ENCODE data around the gene HHIPL1.

Gene HHIPL1

DNA sequence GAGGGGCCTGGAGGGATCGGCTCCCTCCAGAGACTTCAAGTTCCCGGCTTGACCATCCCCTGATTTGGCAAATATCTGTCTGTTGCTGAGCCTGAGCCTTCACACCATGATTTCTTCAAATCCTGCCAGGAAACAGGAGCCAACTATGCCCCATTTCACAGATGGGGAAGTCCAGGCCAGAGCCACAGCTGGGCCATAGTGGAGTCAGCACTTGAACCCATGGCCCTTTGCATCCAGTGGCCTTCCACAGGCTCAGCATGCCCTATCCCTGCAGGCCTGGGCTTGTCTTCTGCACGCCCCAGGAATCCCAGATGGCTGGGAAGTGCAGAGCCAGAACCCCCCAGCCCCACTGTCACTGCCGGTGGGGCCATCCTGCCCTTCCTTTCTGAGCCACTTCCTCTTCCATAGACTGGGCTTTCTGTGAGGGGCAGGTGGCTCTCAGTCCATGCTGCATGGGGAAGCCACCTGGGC lies 84.1 kb downstream of the HHIPL1 start:
- no peak for TF ChIP-seq CTCF (IDR thresholded peaks at IDR 0.05)
